GM12892 (cell line): ENCODE results near the gene LYPD6.

Experiments used
- POLR2A ChIP-seq: IDR thresholded peaks from 2 replicates; pipeline ENCODE4 v1.6.1; 2011; ENCODE audit warnings: low read depth, low read length, control low read depth
- POLR2AphosphoS5 ChIP-seq: IDR thresholded peaks from 2 replicates; pipeline ENCODE4 v1.6.1; 2011; ENCODE audit warnings: low read depth, low read length, control low read depth
- TAF1 ChIP-seq: IDR thresholded peaks from 2 replicates; pipeline ENCODE4 v1.6.1; 2011; ENCODE audit warnings: low read depth, mild to moderate bottlenecking, control low read depth, low read length, borderline replicate concordance

GRCh38 chr2:149423630-149424029, 93.2 kb downstream of the LYPD6 start:
- no peak for TF ChIP-seq POLR2AphosphoS5
- TF ChIP-seq POLR2A, result no peak
- TF ChIP-seq TAF1, result no peak
